ENCODE data around the gene MMRN2. TPM values are rescaled to one million over a fixed set of nuclear protein-coding genes. Genes with fewer than 3 reads are reported as not detected.
"Not testable (repeated sequence)": the region's sequence is repeated elsewhere in the genome, so short reads cannot be mapped to it uniquely, and the experiment has no call there.

The MMRN2 gene, protein sequence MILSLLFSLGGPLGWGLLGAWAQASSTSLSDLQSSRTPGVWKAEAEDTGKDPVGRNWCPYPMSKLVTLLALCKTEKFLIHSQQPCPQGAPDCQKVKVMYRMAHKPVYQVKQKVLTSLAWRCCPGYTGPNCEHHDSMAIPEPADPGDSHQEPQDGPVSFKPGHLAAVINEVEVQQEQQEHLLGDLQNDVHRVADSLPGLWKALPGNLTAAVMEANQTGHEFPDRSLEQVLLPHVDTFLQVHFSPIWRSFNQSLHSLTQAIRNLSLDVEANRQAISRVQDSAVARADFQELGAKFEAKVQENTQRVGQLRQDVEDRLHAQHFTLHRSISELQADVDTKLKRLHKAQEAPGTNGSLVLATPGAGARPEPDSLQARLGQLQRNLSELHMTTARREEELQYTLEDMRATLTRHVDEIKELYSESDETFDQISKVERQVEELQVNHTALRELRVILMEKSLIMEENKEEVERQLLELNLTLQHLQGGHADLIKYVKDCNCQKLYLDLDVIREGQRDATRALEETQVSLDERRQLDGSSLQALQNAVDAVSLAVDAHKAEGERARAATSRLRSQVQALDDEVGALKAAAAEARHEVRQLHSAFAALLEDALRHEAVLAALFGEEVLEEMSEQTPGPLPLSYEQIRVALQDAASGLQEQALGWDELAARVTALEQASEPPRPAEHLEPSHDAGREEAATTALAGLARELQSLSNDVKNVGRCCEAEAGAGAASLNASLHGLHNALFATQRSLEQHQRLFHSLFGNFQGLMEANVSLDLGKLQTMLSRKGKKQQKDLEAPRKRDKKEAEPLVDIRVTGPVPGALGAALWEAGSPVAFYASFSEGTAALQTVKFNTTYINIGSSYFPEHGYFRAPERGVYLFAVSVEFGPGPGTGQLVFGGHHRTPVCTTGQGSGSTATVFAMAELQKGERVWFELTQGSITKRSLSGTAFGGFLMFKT
- 1.7 TPM in 1 of 2 replicates, not detected in the other for total RNA-seq (2014; rRNA removed; shearing (Covaris generic))

DNA sequence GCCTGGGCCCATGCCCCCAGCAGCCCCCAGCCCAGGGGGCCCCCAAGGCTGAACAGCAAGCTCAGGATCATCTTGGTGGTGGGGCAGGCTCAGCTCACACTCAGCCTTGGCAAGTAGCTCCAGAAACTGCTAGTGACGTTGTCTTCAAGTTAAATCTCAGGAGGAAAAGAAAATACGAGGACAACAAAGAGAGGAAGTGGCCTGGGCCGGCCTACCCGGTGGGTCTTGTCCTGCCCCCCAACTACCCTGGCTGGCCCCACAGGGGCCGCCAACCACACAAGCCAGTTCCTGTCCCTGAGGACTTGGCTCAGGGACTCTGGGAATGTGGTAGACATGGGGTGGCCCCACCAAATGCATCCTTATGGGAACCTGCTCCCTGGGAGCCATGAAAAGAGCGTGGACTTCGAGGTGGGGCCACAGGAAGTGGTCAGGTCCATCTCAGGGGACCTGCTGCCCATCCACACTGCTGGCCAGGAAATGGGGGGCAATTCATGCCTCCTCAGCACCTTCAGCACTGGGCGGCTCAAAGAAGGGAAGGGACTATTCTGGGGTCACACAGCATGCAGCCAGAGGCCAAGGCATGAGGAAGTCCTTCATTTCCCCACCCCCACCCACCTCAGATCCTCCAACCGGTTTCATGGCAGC lies at the start of gene MMRN2:
TSS of gene MMRN2 (minus strand) at position 145 of the 645 bp plus-strand sequence. CDS start at position 71, 74 bp downstream.
- DNase-seq (ENCODE audit: low spot score): no peak

DNA sequence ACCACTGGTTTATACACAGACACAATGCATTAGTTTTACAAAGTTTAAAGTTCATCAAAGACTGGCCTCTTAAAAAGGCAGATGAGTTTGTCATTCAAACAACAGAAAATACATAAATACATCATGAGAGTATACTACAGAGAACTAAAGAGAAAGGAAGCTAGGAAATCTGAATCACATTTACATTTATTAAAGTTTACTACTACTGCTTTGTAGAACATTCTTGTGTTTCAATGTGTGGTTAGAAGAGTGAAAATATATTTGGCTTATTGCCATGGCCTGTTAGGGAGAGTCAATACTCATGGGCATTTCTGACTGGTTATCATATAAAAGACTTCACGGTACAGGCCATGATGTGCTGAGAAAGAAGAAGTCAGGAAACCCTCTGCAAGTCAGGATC lies 49.7 kb upstream of the MMRN2 start:
- DNase-seq (ENCODE audit: low spot score): not testable (repeated sequence)

GRCh38 chr10:87000491-87000890 lies 43.1 kb upstream of the MMRN2 start:
- peak; percentile 6 for DNase-seq (ENCODE audit: low spot score)

DNA sequence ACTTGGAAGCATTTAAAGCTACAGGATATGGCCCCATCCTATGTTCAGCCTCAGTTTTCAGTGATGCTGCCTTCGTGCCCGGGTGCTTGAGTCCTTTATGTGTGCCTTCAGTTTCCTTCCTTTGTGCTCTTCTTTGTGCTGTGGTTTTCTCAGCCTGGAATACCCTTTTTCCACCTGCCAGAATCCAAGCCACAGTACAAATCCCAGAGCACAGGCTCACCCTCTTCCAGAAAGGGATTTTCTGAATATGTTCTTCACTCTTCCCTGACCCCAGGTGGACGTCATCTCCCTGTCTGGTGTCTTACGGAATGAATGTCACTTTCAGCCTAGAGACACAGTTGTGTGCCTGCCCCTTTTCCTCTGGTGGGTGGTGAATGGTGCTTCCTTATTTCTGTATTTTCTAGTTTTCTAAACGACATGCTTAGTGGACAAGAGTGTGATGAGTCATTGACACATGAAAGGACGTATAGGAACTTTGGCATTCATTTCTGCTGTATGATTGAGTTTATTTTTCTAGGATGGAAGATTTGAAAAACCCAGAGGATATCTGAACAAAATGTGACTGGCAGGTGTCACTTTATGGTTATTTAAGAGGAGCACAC lies 42.5 kb upstream of the MMRN2 start:
- DNase-seq (ENCODE audit: low spot score): not testable (repeated sequence)

DNA sequence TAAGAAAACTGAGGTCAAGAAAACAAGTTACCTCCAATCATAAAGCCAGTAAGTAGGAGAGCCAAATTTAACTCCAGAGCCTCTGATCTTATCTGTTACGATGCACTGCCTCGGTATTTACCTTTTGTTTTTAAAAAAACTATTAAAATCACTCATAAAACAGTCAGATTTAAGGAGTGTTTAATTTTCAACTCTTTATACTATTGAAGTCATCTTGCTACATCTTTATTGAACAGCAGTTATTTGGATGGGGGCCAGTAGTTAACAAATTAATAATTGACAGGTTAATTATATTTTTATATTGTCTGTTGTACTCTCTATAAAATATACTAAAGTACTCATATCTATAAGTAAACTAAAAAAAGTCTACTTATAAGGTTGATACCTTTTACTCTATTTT lies 35.5 kb upstream of the MMRN2 start:
- no peak for DNase-seq (ENCODE audit: low spot score)

DNA sequence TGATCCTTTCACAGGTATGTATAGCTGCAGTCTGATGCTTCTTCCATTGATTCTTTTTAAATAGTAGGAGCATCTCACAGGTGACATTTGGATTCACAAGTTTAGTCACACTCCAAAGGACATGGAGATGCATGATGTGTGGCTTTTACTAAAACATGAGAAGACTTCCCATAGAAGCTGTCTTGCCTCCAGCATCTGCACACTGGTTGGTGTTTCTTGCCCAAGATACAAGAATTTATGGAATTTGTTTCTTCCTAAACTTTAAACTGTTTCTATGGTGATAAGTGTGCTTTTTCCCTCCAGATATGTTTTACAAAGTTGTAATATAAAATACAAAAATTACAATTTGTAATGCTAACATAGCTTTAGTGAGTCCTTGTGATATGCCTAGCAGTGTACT lies 35.0 kb upstream of the MMRN2 start:
- DNase-seq (ENCODE audit: low spot score): no peak

GRCh38 chr10:86991362-86991761 lies 33.9 kb upstream of the MMRN2 start:
- not testable (repeated sequence) for DNase-seq (ENCODE audit: low spot score)

- no peak for DNase-seq (ENCODE audit: low spot score)
Observed at GRCh38 chr10:86988520-86988919, 31.1 kb upstream of the MMRN2 start.

- not testable (repeated sequence) for DNase-seq (ENCODE audit: low spot score)
Observed at GRCh38 chr10:86984498-86984897, 27.1 kb upstream of the MMRN2 start.

DNA sequence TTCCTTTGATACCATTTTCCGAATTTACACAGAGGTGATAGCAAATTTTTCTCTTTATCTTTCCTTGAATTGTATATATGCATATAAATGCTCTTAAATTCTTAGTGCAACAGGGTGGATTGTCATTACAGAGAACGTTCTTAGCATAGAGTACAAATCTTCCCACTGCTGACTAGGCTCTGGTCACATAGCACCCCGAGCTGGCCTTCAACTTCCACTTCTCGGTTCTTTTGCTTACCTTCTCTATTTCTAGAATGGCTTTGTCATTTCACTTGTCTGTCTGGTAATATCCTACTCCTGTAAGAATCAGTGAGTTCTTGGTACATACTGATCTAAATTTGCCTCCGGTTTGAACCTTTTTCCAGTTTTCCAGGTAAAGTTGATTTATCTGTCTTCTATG lies 24.3 kb upstream of the MMRN2 start:
- no peak for DNase-seq (ENCODE audit: low spot score)

DNA sequence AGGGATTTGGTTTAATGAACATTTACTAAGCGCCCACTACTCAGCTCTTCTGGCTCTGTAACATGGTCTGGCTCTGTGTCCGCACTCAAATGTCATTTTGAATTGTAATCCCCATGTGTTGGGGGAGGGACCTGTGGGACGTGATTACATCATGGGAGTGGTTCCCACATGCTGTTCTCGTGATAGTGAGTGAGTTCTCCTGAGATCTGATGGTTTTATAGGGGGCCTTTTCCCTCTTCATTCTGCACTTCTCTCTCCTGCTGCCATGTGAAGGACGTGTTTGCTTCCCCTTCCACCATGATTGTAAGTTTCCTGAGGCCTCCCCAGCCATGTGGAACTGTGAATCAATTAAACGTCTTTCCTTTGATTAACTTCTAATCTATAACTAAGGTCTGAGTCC lies 23.6 kb upstream of the MMRN2 start:
- DNase-seq (ENCODE audit: low spot score): not testable (repeated sequence)

- DNase-seq (ENCODE audit: low spot score): no peak
Observed at GRCh38 chr10:86979977-86980448, 22.6 kb upstream of the MMRN2 start.

DNA sequence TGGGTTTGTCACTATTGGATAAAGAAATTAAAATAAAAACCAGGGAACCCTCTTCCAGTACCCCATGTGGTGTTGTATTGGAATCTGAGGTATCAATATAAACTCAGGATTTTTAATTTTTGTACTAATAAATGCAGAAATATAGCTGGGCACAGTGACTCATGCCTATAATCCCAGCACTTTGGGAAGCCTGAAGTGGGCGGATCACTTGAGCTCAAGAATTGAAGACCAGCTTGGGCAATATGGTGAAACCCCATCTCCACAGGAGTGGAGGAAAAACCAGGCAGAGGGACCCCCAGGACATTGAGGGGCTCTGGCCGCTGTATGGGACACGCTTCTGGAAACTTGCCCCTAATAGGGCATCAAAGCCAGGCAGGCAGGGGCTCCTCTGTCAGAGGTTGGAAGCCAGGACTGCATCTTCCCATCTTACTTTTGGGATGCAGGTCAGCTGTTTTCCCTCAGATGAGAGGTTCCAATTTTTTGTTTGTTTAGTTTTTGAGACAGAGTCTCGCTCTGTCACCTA lies 21.9 kb upstream of the MMRN2 start:
- no peak for DNase-seq (ENCODE audit: low spot score)

GRCh38 chr10:86978457-86978856 lies 21.0 kb upstream of the MMRN2 start:
- peak; percentile 31 for DNase-seq (ENCODE audit: low spot score)

DNA sequence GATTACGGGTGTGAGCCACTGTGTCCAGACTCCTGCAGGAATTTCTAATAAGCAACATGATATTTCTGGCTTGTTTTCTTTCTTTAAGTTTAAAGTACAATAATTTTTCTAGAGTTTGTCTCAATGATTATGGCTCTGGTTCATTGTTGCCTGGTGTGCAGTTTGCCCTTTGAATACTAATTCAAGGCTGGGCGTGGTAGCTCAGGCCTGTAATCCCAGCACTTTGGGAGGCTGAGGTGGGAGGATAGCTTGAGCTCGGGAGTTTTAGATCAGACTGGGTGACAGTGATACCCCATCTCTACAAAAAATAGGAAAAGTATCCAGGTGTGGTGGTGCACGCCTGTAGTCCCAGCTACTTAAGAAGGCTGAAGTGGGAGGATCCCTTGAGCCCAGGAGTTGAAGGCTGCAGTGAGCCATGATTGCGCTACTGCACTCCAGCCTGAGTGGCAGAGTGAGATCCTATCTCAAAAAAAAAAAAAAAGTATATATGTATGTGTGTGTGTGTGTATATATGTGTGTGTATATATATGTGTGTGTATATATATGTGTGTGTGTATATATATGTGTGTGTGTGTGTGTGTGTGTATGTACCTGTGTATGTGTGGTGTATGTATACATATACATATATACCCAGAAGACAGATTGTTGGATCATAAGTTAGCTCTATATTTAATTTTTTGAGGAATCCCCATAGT lies 19.1 kb upstream of the MMRN2 start:
- no peak for DNase-seq (ENCODE audit: low spot score)

DNA sequence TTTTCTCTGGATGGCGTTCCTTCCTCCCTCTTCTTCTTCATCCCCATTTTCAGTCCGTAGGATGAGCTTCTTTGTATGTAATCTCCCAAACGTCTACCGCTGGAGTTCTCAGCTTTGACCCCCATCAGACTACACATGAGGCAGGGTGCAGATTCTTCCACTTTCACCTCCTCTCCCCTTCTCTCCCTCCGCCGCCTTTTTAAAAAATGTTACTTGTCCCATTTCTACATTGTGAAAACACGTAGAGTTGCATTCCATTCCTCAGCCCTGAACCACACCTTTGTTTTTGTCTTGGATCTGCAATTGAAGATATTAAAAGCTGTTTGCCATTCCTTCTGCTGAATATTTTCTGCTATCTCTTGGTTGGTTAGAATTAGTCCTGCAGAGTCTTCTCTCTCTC lies 17.1 kb upstream of the MMRN2 start:
- DNase-seq (ENCODE audit: low spot score): no peak

DNA sequence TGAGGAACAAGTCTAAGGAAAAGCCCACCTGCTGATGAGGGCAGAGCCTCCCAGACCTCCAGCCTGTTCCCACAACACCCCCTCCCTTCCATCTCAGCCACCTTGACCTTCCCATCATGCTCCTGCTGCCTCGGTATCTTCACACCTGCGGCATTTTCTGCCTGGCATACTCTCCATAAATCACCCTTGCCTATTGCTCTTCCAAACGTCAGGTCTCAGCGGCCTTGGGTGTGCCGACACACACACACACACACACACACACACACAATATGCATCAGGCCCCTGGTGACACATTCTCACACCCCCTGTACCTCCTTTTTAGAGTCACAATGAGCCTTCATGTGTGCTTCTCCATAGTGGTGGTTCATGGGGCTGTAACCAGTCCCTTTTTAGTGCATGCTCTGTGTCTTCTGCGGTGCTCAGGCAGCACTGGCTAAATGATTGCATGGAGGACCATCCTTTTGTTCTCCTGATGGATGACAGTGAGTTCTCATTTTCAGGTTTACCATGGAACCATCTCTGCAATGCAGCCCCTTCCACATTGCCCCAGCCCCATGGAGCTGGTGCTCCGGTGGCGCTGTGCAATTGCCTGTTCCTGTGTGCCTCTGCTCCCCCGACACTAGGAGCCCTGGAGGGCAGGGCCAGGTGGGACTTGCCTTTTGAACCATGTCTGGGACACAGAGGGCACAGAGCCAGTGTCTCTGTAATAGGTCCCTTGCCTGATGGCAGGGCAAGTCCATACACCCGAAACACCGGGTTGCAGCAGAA lies 15.4 kb upstream of the MMRN2 start:
- DNase-seq (ENCODE audit: low spot score): no peak

DNA sequence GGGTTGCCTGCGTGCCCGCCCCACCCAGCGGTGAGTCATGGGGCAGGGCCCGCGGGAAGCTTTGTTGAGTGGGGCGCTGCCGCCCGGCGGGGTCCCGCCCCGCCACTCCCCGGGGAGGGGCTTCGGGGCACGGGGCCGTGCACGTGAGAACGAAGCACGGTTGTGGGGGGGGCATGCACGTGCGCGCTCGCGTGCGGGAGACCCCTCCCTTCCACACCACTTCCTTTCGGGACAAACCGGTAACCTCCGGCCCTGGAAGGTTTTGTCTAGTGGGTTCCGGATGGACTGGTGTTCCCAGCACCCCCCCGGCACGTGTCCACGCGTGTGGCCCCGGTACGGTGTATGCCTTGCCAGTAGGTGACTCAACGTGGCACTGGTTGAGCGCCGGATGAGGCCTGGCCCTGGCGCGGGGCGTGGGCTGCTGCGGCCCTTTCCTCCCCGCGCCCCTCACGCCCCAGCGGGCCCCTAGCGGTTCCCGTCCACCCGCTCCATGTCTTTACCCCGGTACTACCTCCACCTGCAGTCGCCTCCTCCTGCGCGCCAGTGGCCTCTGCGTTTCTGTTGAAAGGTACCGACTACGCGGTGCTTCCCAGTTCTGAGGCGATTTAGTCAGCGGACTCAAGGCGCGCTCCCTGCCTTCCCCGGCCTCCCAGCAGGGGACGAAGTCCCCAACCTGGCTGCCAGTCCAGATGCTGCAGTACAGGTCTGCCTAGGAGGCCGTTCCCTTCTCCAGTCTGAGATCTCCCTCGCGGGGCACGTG lies 14.0 kb upstream of the MMRN2 start:
- DNase-seq (ENCODE audit: low spot score): peak; percentile 90

- no peak for DNase-seq (ENCODE audit: low spot score)
Observed at GRCh38 chr10:86970982-86971231, 13.5 kb upstream of the MMRN2 start.

Measured in A172 (cell line).